Measurements from ENCODE around the gene PREP.

PREP gene

DNA sequence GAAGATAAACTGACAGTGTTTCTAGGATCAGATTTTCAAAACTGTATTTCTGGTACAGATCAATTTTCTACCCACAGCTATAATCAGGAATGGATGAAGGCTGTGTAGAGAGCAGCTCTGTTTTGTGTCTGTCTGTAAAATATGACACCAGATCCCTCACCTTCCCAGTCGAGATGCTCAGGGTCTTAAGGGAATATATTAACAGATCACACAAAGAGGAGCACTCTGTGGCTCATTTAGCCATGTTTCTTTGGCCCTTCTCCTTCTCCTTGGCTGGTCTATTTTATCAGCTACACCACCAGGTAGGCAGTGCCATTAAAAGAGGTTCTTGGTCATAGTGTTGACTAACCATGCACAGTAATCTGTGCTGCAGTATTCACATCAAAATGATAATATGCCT is 82.6 kb downstream of the PREP start:
- no peak for DNase-seq (ENCODE audit: low read depth, low spot score)
- no peak overlapping the region for H3K4me3 ChIP-seq (ENCODE audit: low read length)

DNA sequence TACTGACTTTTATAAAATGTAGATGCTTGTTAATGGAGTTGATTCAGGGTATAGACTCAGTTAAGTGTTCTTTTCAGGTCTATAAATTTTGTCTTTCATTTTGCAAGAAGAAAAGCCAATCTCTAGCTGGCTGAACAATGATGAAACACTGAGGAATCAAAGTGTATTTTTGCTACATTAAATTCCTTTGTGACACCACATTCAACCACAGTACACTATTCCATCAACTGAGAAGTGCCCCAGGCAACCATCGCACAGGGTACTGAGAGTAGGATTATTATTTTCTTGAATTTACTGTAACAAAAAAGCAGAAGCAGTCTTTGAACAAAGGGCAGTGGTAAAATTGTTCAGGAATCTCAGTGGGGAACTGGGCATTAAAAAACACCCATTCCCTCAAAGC is 83.6 kb downstream of the PREP start:
- DNase-seq (ENCODE audit: low read depth, low spot score) = no peak

DNA sequence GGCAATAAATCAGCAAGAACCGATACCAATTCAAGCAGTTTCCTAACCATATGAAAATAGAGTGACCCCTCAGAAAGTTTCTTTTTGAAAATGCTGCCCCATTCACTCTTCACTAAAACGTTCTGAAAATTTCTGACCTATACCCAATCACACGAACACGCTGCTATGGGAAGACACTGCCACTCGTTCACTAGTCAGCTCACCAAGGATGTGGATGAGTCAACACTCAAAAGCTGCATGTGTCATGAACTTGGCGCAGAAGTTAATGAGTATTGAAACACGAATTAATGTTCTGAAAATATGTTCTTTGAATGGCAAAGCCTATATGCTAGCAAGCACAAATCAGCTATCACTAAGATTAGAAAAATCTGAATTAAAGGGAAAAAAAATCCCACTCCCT is 84.2 kb downstream of the PREP start:
- H3K4me3 ChIP-seq (ENCODE audit: low read length) = no peak overlapping the region
- no peak for DNase-seq (ENCODE audit: low read depth, low spot score)

More for the DNA sequence above, 83.6 kb downstream of the PREP start:
- no peak overlapping the region for H3K4me3 ChIP-seq (ENCODE audit: low read length)

DNA sequence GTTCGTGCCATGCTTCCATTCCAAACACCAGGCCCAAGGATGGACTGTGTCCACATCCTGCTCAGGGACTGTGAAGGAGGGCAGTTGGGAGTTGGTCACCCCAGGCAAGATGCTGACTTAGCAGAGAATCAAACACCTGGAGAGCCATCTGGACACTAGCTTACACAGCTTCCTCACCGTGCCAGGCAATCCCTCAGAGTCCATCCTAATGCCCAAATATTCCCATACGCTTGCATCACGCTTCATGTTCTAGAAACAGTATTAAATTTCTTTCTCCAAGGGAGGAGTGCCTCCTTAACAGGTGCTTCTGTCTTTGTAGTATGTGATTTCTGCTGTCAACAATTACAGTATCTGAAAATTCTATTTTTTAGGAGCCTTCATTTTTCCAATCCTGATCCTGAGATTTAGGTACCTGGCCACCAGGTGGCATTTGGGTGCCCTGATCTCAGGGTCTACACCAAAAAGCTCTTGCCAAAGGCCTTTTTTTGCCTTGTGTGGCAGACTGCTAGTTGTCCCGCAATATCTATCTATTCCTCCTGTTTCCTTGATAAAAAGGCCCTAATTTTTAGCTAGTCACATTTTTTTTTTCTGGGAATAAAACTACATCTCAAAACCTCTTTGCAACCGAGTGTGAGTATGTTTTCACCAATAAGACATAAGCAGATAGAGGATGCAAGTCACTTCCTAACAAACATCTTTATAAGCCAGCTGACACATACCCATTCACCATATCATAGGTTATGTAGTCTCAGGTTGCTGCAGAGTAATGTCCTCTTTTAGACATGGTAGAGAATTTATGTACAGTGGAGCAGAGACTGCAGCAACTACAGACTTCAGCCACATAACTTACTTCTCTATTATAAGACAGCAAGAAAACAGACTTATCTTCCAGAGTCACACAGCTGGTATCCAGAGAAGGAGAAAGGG is 85.0 kb downstream of the PREP start:
- peak; percentile 11 for DNase-seq (ENCODE audit: low read depth, low spot score)
- no peak overlapping the region for H3K4me3 ChIP-seq (ENCODE audit: low read length)

DNA sequence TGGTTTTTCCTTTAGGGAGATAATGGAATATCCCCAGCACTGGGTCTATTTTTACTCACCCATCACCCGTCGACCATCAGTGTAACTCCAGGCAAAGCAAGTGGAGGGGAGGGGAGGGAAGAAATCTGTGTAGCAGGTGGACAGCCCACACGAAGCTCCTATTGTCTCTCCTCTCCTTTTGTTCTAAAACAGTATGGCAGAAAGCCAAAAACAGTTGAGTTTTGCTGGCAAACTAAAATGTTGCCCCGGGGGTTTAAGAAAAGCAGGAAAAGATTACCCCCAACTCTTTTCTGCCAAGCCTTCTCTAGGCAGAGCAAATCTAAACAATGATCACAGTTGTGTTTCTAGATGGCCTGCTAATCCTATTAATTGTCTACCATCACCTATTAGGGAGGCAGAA is 89.7 kb downstream of the PREP start:
- H3K4me3 ChIP-seq (ENCODE audit: low read length) = no peak overlapping the region
- no peak for DNase-seq (ENCODE audit: low read depth, low spot score)

DNA sequence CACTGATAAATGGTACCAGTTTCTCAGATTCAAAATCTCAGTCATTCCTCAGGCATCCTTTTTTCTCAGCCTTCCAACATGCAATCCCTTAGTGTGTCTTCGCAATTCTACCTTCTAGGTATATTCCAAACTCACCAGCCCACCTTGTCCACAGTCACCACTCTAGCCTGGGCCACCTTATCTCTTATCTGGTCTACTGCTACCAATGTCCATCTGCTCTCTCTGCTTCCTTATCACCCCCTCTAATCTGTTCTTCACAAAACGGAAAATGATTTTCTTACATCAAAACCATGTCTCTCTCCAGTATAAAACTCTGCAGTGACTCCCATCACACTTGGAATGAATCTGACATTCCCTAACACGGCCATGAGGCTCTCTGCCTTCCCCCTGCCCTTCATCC is 91.9 kb downstream of the PREP start:
- DNase-seq (ENCODE audit: low read depth, low spot score) = no peak
- H3K4me3 ChIP-seq (ENCODE audit: low read length) = no peak overlapping the region

DNA sequence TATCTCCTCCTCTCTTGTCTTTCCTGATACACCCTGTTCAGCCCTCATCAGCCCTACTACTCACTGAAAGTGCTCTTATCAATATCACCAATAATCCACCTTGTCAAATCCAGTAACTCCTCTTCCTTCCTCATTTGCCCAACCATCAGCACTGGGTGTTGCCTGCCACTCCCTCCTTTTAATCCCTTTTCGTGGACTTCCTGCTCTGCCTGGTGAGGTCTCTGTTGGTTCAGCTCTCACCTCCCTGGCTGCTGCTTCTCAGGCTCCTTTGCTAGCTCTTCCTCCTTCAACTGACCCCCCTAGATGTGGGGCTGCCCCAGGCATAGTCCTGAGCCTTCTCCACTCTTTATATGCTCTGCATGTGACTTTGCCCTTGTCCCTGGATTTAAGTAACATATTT is 92.5 kb downstream of the PREP start:
- no peak overlapping the region for H3K4me3 ChIP-seq (ENCODE audit: low read length)
- no peak for DNase-seq (ENCODE audit: low read depth, low spot score)

DNA sequence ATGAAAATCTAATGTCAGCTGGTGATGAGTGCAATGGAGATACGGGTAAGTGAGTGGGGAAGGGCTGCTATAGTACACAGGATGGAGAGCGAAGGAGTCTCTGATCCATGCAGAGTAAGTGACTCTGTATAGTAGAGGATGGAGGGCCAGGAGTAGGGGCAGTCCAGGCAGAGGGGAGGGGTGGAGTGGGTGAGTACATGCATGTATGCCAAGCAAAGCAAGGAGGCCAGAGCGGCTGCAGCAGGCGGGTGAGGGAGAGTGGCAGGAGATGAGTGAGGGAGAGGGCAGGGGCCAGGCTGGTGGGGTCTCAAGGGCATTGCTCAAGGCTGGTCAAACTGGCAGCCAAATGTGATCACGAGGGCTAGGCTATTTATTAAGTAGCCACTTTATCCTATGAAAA is 94.0 kb downstream of the PREP start:
- no peak overlapping the region for H3K4me3 ChIP-seq (ENCODE audit: low read length)
- no peak for DNase-seq (ENCODE audit: low read depth, low spot score)

DNA sequence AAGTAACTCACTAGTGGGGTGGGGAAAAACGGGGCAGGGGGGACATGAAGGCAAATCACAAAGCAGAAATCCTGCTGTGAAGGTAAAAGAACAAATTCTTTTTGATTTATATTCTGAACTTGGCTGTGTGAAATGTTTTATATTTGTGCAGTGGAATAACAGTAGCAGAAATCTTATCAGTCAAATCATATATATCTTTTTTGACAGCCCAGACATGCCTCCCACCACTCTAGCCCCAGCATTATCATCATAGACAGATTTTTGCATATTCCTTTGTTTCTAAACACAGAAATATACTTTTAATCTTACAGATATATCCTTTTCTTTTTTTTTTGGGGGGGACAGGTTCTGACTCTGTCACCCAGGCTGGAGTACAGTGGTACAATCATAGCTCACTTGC is 97.4 kb downstream of the PREP start:
- no peak for DNase-seq (ENCODE audit: low read depth, low spot score)
- no peak overlapping the region for H3K4me3 ChIP-seq (ENCODE audit: low read length)

DNA sequence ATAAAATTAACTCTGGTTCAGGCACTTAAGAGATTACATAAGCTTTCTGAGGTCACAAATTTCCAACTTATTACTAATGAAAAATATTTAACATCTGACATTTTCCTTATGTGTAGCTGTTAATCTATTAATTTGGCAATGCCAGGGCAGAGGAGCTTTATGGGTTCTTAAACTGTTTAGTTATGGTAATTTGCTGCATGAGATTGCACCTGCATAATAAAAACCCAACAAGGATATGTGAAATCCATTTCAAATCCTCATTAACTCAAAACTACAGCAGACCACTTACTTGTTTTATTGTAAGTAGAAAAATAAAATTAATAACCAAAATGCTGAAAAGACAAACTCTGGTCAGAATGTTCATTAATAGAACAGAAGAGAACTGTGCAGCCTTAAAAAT is 98.1 kb downstream of the PREP start:
- no peak overlapping the region for H3K4me3 ChIP-seq (ENCODE audit: low read length)
- no peak for DNase-seq (ENCODE audit: low read depth, low spot score)

DNA sequence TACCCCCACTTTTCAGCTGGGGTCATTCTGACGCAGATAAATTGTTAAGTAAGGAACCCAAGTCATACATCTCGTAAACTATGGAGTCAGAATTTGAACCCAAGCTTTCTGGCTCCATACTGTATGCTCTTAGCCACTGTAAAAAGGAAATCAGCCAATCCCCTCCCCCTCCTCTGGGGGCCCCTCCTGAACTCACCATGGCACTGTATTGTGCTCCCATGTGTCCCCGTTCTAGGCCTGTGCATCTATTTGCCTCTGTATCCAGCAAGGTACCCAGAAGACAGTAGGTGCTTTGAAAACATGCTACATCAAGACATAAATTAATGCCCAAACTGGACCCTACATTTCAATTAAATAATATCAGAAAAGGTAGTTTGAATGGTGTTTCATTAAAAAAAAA is 98.5 kb downstream of the PREP start:
- H3K4me3 ChIP-seq (ENCODE audit: low read length) = no peak overlapping the region
- no peak for DNase-seq (ENCODE audit: low read depth, low spot score)

DNA sequence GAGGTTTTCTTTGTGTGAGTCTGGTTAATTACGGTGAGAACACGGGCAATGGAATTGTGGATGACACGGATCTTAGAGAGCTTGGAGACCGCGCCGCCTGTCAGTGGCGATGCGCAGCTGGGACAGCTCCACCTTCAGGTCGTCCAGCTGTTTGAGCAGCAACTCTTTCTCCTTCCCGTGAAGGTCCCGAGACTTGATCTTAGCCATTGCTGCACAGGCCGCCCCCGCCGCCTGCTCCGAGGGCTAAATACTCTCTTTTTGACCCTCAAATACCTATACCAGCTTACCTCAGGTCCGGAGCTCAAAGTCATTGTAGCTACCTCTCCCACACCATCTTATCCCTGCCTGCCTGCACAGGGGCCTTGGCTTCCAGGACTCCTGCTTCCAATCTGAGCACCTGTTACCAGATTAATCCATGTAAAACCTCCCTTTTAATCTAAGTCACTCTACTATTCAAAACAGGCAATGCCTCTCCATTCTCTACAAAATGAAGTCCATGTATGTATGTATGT is 100.2 kb downstream of the PREP start:
- DNase-seq (ENCODE audit: low read depth, low spot score) = no peak
- no peak overlapping the region for H3K4me3 ChIP-seq (ENCODE audit: low read length)

DNA sequence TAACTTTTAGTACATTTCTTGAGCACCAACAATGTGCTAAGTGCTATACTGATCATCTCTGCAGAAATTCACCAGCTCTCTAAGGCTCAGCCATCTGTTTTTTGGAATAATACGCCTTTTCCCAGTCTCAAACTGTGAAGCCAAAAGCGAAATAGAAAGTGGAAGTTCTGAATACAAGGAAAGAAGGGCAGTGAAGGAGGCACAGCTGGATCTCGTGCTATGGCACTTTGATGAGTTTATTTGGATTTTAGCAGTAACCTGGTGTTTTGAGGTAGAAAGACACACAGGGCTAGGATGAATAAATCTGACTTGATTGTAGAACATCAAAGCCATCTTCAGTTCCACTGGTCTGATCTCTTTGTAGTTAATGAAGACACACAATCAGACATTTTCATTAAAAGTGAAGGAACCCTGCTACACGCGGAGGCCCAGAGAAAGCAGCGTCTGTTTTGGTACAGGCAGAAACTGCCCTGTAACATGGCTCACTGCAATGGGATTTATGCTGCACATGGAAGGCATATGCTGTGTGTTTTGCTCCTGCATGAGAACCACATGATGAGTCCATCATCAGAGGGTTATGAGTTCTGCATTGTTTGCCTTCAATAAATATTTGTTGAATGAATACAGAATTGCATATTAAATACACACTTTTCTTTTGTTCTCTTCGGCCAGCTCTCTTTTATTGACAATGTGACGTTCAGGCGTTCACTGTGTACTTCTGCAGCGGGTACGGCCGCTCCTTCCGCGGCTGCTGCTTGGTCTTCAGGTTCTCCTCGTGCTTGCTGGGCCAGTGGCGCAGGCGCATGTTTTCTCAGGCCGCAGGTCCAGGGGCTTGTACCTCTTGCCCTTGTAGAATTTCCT is 100.9 kb downstream of the PREP start:
- H3K4me3 ChIP-seq (ENCODE audit: low read length) = no peak overlapping the region
- no peak for DNase-seq (ENCODE audit: low read depth, low spot score)

DNA sequence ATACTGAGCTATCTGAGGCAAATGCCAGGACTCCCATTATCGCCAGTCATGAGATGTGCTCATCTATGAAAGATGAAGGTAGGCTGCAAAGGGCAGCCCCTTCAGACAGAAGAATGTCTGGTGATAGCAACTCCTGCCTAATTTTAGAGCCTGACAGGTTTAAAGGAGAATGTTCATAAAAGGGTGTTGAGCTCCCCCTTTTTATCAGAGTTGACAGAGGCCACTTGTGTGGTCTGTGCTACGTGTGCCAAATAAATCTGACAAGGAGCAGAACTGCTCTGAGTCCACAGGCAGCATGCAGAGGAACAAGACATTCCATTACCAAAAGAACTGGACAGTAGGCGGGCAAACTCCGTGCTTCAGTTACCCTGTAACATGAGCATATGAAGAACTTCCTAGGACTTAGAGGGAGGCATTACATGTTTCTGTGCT is 101.8 kb downstream of the PREP start:
- H3K4me3 ChIP-seq (ENCODE audit: low read length) = no peak overlapping the region
- DNase-seq (ENCODE audit: low read depth, low spot score) = no peak

DNA sequence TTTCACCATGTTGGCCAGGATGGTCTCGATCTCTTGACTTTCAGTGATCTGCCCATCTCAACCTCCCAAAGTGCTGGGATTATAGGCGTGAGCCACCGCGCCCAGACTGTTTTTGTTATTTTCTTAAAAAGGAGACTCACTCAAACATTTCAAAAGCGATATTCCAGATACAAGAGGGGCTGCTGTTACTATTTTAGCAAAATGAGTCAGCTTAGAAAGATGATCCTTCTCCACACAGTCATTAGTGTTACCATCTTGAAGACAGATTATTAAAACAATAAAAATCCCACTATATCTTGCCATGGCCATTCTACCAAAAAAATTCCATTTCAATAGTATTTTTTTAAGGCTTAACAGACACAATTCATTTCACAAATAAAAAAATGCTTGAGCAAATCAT is 102.8 kb downstream of the PREP start:
- DNase-seq (ENCODE audit: low read depth, low spot score) = no peak
- H3K4me3 ChIP-seq (ENCODE audit: low read length) = no peak overlapping the region

DNA sequence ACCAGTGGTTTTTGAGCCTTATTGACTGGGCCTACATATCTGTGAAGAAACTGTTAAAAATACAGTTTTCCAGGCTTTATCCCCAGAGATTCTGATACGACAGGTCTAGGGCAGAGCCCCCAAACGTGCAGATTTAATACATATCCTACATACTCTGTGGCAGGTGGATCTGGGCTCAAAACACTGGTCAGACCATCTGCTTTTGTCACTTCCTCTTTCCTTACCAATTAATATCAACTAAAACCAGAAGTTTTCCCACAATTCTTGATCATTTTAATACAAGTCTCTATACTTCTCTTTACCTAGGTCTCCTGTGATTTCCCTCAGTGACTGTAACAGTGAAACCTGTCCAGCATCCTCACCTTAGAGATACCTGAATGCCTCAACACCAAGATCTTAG is 108.8 kb downstream of the PREP start:
- DNase-seq (ENCODE audit: low read depth, low spot score) = no peak
- H3K4me3 ChIP-seq (ENCODE audit: low read length) = no peak overlapping the region

DNA sequence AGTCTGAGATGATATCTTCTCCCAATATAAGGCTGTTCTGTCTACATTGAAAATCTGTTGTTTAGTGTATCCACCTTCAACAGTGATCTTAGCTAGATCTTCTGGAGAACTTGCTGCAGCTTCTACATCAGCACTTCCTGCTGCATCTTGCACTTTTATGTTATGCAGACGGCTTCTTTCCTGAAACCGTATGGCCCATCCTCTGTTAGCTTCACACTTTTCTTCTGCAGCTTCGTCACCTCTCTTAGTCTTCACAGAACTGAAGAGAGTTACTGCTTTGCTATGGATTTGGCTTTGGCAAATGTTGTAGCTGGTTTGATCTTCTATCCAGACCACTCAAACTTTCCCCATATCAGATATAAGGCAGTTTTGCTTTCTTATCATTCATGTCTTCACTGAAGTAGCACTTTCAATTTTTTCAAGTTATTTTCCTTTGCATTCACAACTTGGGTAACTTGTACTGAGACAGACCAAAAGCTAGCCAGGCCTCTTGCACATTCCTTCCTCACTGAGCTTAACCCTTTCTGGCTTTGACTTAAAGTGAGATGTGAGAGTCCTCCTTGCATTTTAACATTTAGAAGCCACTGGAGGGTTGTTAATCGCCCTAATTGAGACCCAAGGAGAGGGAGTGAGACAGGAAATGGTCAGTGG is 110.1 kb downstream of the PREP start:
- no peak overlapping the region for H3K4me3 ChIP-seq (ENCODE audit: low read length)
- no peak for DNase-seq (ENCODE audit: low read depth, low spot score)

DNA sequence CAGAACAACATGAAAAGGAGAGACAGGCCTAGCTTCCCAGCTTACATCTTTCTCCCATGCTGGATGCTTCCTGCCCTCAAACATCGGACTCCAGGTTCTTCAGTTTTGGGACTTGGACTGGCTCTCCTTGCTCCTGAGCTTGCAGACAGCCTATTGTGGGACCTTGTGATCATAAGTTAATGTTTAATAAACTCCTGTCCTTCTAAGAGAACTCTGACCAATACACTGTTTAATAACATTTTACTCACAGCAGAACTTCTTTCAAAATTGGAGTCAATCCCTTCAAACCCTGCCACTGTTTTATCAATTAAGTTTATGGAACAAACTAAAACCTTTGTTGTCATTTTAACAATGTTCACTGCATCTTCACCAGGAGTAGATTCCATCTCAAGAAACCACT is 111.4 kb downstream of the PREP start:
- DNase-seq (ENCODE audit: low read depth, low spot score) = no peak
- no peak overlapping the region for H3K4me3 ChIP-seq (ENCODE audit: low read length)

Measured in Jurkat, Clone E6-1 (cell line).